ENCODE results near the gene PLEKHM3. TPM values are rescaled to one million over a fixed set of nuclear protein-coding genes. Genes with fewer than 3 reads are reported as not detected.

The PLEKHM3 gene
- total and polyA plus RNA-seq, 2 of the 4 experiments (the other 2 are of a cell fraction), result 2.4 to 11.3 TPM

- H3K36me3 ChIP-seq (ENCODE audit: control insufficient read depth, insufficient read depth, low read length), result no peaks in the 10 kb centered on the region
- no peak overlapping the region for H3K14ac ChIP-seq (replicated peaks; ENCODE audit: low read depth, low read length)
- no TSS peak for BruUV-seq (replicated peaks)
- H3K23ac ChIP-seq (ENCODE audit: low read depth, low read length), result no peak overlapping the region
- no peak overlapping the region for H3K4ac ChIP-seq (ENCODE audit: low read depth, low read length)
- no peak overlapping the region for H4K91ac ChIP-seq (ENCODE audit: insufficient read depth, low read depth, low read length)
- CTCF ChIA-PET, result no interaction called here
- H3K9ac ChIP-seq (ENCODE audit: low read depth, low read length), result no peak overlapping the region
- intact Hi-C loops (cut with micrococcal nuclease) (no loop called here), in situ Hi-C loops (cut with MboI; ENCODE audit: low sequenced_read_pairs) (no loop called here), dilution Hi-C loops (cut with HindIII; ENCODE audit: low sequenced_read_pairs, unreplicated experiment) (no loop called here)
- H2AK5ac ChIP-seq (ENCODE audit: low read depth, low read length), result no peak overlapping the region
- DNase-seq (no peak), ATAC-seq (ENCODE audit: low read depth) (no peak)
- no peak overlapping the region for H2AFZ ChIP-seq (replicated peaks; ENCODE audit: low read length, poor library complexity)
- no peak overlapping the region for H2BK5ac ChIP-seq (ENCODE audit: low read depth, low read length, poor library complexity, severe bottlenecking)
- no peaks in the 10 kb centered on the region for H3K79me1 ChIP-seq (ENCODE audit: low read depth in 1 of 2, low read length in 2 of 2)
- H4K20me1 ChIP-seq (ENCODE audit: insufficient read depth, low read length), result no peaks in the 10 kb centered on the region
- TF ChIP-seq ELK1 (IDR thresholded peaks at IDR 0.05; ENCODE audit: borderline replicate concordance, low read depth, low read length) (no peak), MXI1 (IDR thresholded peaks at IDR 0.05; ENCODE audit: borderline replicate concordance, low read depth, low read length) (no peak), CHD1 (IDR thresholded peaks at IDR 0.05; ENCODE audit: low read depth, low read length) (no peak), POLR2A (IDR thresholded peaks at IDR 0.05; ENCODE audit: low read depth, low read length) (no peak), USF2 (IDR thresholded peaks at IDR 0.05; ENCODE audit: low read depth, low read length) (no peak), MAFK (IDR thresholded peaks at IDR 0.05; ENCODE audit: low read depth, low read length) (no peak), CTCF (conservative IDR thresholded peaks at IDR 0.05; ENCODE audit: low read depth, low read length) (no peak), SMC3 (IDR thresholded peaks at IDR 0.05; ENCODE audit: low read depth, low read length) (no peak), MAZ (IDR thresholded peaks at IDR 0.05; ENCODE audit: borderline replicate concordance, low read depth, low read length) (no peak)
- no peak overlapping the region for H3K18ac ChIP-seq (ENCODE audit: low read depth, low read length)
- no peak overlapping the region for H2BK120ac ChIP-seq (ENCODE audit: low read depth, low read length)
- H4K8ac ChIP-seq (ENCODE audit: low read depth in 2 of 2, low read length in 2 of 2), result no peak overlapping the region
- no peak overlapping the region for H2BK15ac ChIP-seq (ENCODE audit: low read depth, low read length)
- POLR2A ChIA-PET (ENCODE audit: unreplicated experiment), result no interaction called here
- H3K4me3 ChIP-seq (ENCODE audit: insufficient read depth, low read depth, low read length), result no peak overlapping the region
- no peak overlapping the region for H2BK20ac ChIP-seq (ENCODE audit: low read depth, low read length)
- no peaks in the 10 kb centered on the region for H3K9me1 ChIP-seq (ENCODE audit: insufficient read depth, low read length)
- no peak overlapping the region for H3K4me2 ChIP-seq (ENCODE audit: low read depth, low read length)
- no peaks in the 10 kb centered on the region for H3K4me1 ChIP-seq (ENCODE audit: control insufficient read depth, insufficient read depth, low read length)
- H3K27me3 ChIP-seq (ENCODE audit: control insufficient read depth, insufficient read depth, low read length), result no peaks in the 10 kb centered on the region
- WGBS, 2 experiments (ENCODE audit: extremely low coverage in 2 of 2, insufficient read length in 1 of 2), result 80% methylated on average over 1 of the region's 3 CpGs; no CpG with 5 or more reads in 1 of the 2 experiments
- H3K56ac ChIP-seq (ENCODE audit: extremely low read depth, insufficient read depth, low read length), result no peak overlapping the region
- H2AK9ac ChIP-seq (replicated peaks; ENCODE audit: low read depth, low read length, poor library complexity), result no peak overlapping the region
- H4K5ac ChIP-seq (ENCODE audit: low read depth, low read length), result no peak overlapping the region
- H3K27ac ChIP-seq (ENCODE audit: insufficient read depth, low read length), result no peak overlapping the region
- H3K9me3 ChIP-seq (ENCODE audit: control insufficient read depth, insufficient read depth, low read length), result no peaks in the 10 kb centered on the region
These were observed 210.1 kb downstream of the PLEKHM3 start for GRCh38 chr2:207815254-207815653.

Data from IMR-90 (cell line).